G401.6 (cell line): Measurements from ENCODE around the gene NFE2L1.
A peak's percentile ranks its signal among the peaks of the same experiment; 100 is the strongest.
"Not testable (repeated sequence)": the region's sequence is repeated elsewhere in the genome, so short reads cannot be mapped to it uniquely, and the experiment has no call there.

ENCODE experiments used
- FAIRE-seq: peaks from 2 replicates; lab custom pipeline; 2012; peaks lifted over from hg19 to GRCh38; lab: Jason Lieb, UNC

Gene NFE2L1

GRCh38 chr17:48067808-48068207, 19.6 kb downstream of the NFE2L1 start:
- not testable (repeated sequence) for FAIRE-seq

- FAIRE-seq: no peak
Measured at GRCh38 chr17:48068491-48068961, 20.4 kb downstream of the NFE2L1 start.

GRCh38 chr17:48070195-48070594, 22.0 kb downstream of the NFE2L1 start:
- FAIRE-seq: no peak

GRCh38 chr17:48071654-48072053, 23.5 kb downstream of the NFE2L1 start:
- FAIRE-seq: no peak

- FAIRE-seq: not testable (repeated sequence)
Measured at GRCh38 chr17:48072811-48073210, 24.7 kb downstream of the NFE2L1 start.

- not testable (repeated sequence) for FAIRE-seq
Measured at GRCh38 chr17:48073566-48074094, 25.5 kb downstream of the NFE2L1 start.

- peak; percentile 82 for FAIRE-seq
Measured at GRCh38 chr17:48074322-48075081, 26.3 kb downstream of the NFE2L1 start.

- FAIRE-seq: not testable (repeated sequence)
Measured at GRCh38 chr17:48077152-48077551, 29.0 kb downstream of the NFE2L1 start.

GRCh38 chr17:48081858-48082257, 33.7 kb downstream of the NFE2L1 start:
- FAIRE-seq: no peak

- no peak for FAIRE-seq
Measured at GRCh38 chr17:48084932-48085331, 36.8 kb downstream of the NFE2L1 start.

- FAIRE-seq: no peak
Measured at GRCh38 chr17:48093341-48094045, 45.3 kb downstream of the NFE2L1 start.

- FAIRE-seq: no peak
Measured at GRCh38 chr17:48095611-48096010, 47.5 kb downstream of the NFE2L1 start.

- FAIRE-seq: no peak
Measured at GRCh38 chr17:48100160-48100559, 52.0 kb downstream of the NFE2L1 start.

GRCh38 chr17:48100591-48101011, 52.4 kb downstream of the NFE2L1 start:
- peak; percentile 67 for FAIRE-seq

- FAIRE-seq: peak; percentile 56
Measured at GRCh38 chr17:48101012-48101720, 53.0 kb downstream of the NFE2L1 start, which contains the start of gene CBX1. Gene CBX1, minus strand, starts transcription at chr17:48101478. Its CDS starts 24,474 bp downstream, at chr17:48077004.

- FAIRE-seq: no peak
Measured at GRCh38 chr17:48102043-48102750, 54.0 kb downstream of the NFE2L1 start.

- FAIRE-seq: no peak
Measured at GRCh38 chr17:48102798-48103715, 54.9 kb downstream of the NFE2L1 start.

GRCh38 chr17:48104440-48104839, 56.3 kb downstream of the NFE2L1 start:
- FAIRE-seq: no peak

- no peak for FAIRE-seq
Measured at GRCh38 chr17:48106802-48107136, 58.6 kb downstream of the NFE2L1 start.

- peak; percentile 90 for FAIRE-seq
Measured at GRCh38 chr17:48107137-48108055, 59.2 kb downstream of the NFE2L1 start, which contains the start of gene SNX11. Gene SNX11, plus strand, starts transcription at chr17:48107766. Its CDS starts 4,278 bp downstream, at chr17:48112044.
